B cell (primary cell): ENCODE measurements around the gene TELO2. TPM values are rescaled to one million over a fixed set of nuclear protein-coding genes. Genes with fewer than 3 reads are reported as not detected.

Experiments used
- ATAC-seq: fragments of 200-7000 bp; cut with Tn5 transposase; one replicate; pipeline ENCODE4 v1.10.0; 2021; ENCODE audit warnings: low read depth, mild to moderate bottlenecking, moderate number of reproducible peaks, moderate library complexity
- CTCF ChIA-PET: fragments of 350-600 bp; sonication (Branson Sonifier 250); formaldehyde crosslinking; loops from one replicate; lab custom pipeline; 2021; ENCODE audit warnings: antibody characterized with exemption, inconsistent platforms; lab: Charles Lee
- POLR2A ChIA-PET: fragments of 350-600 bp; sonication (Branson Sonifier 250); formaldehyde crosslinking; loops from one replicate; lab custom pipeline; 2021; ENCODE audit warnings: antibody characterized with exemption; lab: Charles Lee
- DNase-seq: peaks from one replicate; pipeline ENCODE4 v3.0.0; 2013
- H2AFZ ChIP-seq: 2 replicates; pipeline ENCODE4 v1.6.1; 2012; ENCODE audit warnings: mild to moderate bottlenecking, low read depth, low read length; ENCODE audit not compliant: insufficient read depth, poor library complexity, severe bottlenecking
- H3K27ac ChIP-seq, 2 donors: 1 replicate in 1 of 2; 2 replicates in 1 of 2; pipeline ENCODE4 v1.5.1; 2012 to 2013; ENCODE audit warnings: low read length in 2 of 2, mild to moderate bottlenecking in 2 of 2, moderate library complexity in 1 of 2
- H3K27me3 ChIP-seq, 4 experiments: fragments of 200-600 bp in 1 of 4; sonication (generic) in 1 of 4; replicated peaks in 1 of 4; 1 replicate in 2 of 4; 2 replicates in 2 of 4; pipeline versions ENCODE4 v1.6.1 to v1.7.0; 2013 to 2016; ENCODE audit warnings: low read length in 3 of 4, mild to moderate bottlenecking in 2 of 4, mixed read lengths in 1 of 4, moderate library complexity in 1 of 4; ENCODE audit not compliant: insufficient read depth in 4 of 4, control insufficient read depth in 3 of 4; ENCODE audit errors: control extremely low read depth in 1 of 4
- H3K36me3 ChIP-seq, 2 experiments: replicated peaks in 1 of 2; 1 replicate in 1 of 2; 2 replicates in 1 of 2; pipeline versions ENCODE4 v1.6.1 to v1.7.1; 2013; ENCODE audit warnings: low read length in 1 of 2; ENCODE audit not compliant: insufficient read depth in 2 of 2, control insufficient read depth in 1 of 2; ENCODE audit errors: control extremely low read depth in 1 of 2, extremely low read depth in 1 of 2
- H3K4me1 ChIP-seq, 2 donors: fragments of 200-600 bp in 1 of 2; sonication (generic) in 1 of 2; 1 replicate in 1 of 2; 2 replicates in 1 of 2; pipeline versions ENCODE4 v1.5.1 to v1.6.1; 2013 to 2017; ENCODE audit warnings: low read length in 2 of 2; ENCODE audit not compliant: control insufficient read depth in 2 of 2, insufficient read depth in 2 of 2
- H3K4me2 ChIP-seq: replicated peaks from 2 replicates; pipeline ENCODE3; 2012; ENCODE audit warnings: mild to moderate bottlenecking, low read depth, low read length; ENCODE audit not compliant: poor library complexity, severe bottlenecking
- H3K4me3 ChIP-seq, 5 experiments: fragments of 200-600 bp in 1 of 5; sonication (generic) in 1 of 5; 1 replicate in 3 of 5; 2 replicates in 2 of 5; pipeline versions ENCODE4 v1.5.1 to v1.7.0; 2011 to 2016; ENCODE audit warnings: low read length in 4 of 5, mild to moderate bottlenecking in 4 of 5, low read depth in 2 of 5, control low read depth in 1 of 5, moderate library complexity in 1 of 5; ENCODE audit not compliant: insufficient read depth in 1 of 5; ENCODE audit errors: control extremely low read depth in 1 of 5, extremely low read depth in 1 of 5
- H3K79me2 ChIP-seq: fragments of 200-600 bp; sonication (generic); one replicate; pipeline ENCODE4 v1.6.0; 2016; ENCODE audit warnings: low read length; ENCODE audit not compliant: control insufficient read depth, insufficient read depth
- H3K9ac ChIP-seq: fragments of 200-600 bp; sonication (generic); 2 replicates; pipeline ENCODE4 v1.6.1; 2017; ENCODE audit warnings: mild to moderate bottlenecking, low read length, moderate library complexity
- H3K9me3 ChIP-seq, 3 donors: one replicate each; pipeline versions ENCODE4 v1.6.1 to v1.7.1; 2013; ENCODE audit warnings: low read length in 2 of 3; ENCODE audit not compliant: control insufficient read depth in 2 of 3, insufficient read depth in 1 of 3; ENCODE audit errors: control extremely low read depth in 1 of 3
- H4K20me1 ChIP-seq: 2 replicates; pipeline ENCODE4 v1.6.0; 2012; ENCODE audit warnings: mild to moderate bottlenecking, low read length; ENCODE audit not compliant: insufficient read depth, control insufficient read depth, poor library complexity, severe bottlenecking
- H3K27ac Mint-ChIP-seq: one replicate; pipeline ENCODE4 v1.8.0; 2021; ENCODE audit warnings: mixed read lengths
- H3K27me3 Mint-ChIP-seq: one replicate; pipeline ENCODE4 v1.8.0; 2021; ENCODE audit warnings: mixed read lengths
- H3K4me1 Mint-ChIP-seq: one replicate; pipeline ENCODE4 v1.8.0; 2021; ENCODE audit warnings: mixed read lengths
- H3K4me3 Mint-ChIP-seq: one replicate; pipeline ENCODE4 v1.8.0; 2021; ENCODE audit warnings: mixed read lengths
- H3K9me3 Mint-ChIP-seq: one replicate; pipeline ENCODE4 v1.8.0; 2022; ENCODE audit warnings: mixed read lengths; ENCODE audit not compliant: insufficient read depth
- CTCF ChIP-seq: fragments of 200-600 bp; IDR thresholded peaks from one replicate; pipeline ENCODE4 v1.8.0; 2022; ENCODE audit warnings: antibody characterized with exemption, mild to moderate bottlenecking
- EZH2 ChIP-seq: IDR thresholded peaks from 2 replicates; pipeline ENCODE4 v1.6.1; 2012; ENCODE audit warnings: borderline replicate concordance, low read depth, mild to moderate bottlenecking, moderate library complexity, low read length; ENCODE audit not compliant: insufficient read depth, poor library complexity, severe bottlenecking
- WGBS: methylation state at CpG from one replicate; pipeline ENCODE4 v1.1.5; 2013; ENCODE audit warnings: missing lambda C conversion rate; ENCODE audit not compliant: insufficient coverage; 5-methylcytosine and 5-hydroxymethylcytosine counted together
- intact Hi-C: fragments of 100-400 bp; cut with micrococcal nuclease; formaldehyde crosslinking; loops from one replicate; pipeline ENCODE4 v1.10.0; 2022
- polyA plus RNA-seq: library from polyadenylated mRNA; depleted of rRNA; stranded (reverse); fragments of >200 nt; gene quantifications from 2 replicates; pipeline ENCODE4 v1.2.3, GENCODE V29; 2012
- total RNA-seq, 2 donors: library from RNA; stranded (reverse); fragments of 120-200 nt in 1 of 2; gene quantifications; 1 replicate in 1 of 2; 2 replicates in 1 of 2; pipeline versions ENCODE4 v1.2.3 to v1.2.4, GENCODE V29; 2013 to 2022

Gene TELO2
- total and polyA plus RNA-seq, 2 donors (not counting 1 experiment from before 2014, with no cell fraction given): 81.9 to 136 TPM

DNA sequence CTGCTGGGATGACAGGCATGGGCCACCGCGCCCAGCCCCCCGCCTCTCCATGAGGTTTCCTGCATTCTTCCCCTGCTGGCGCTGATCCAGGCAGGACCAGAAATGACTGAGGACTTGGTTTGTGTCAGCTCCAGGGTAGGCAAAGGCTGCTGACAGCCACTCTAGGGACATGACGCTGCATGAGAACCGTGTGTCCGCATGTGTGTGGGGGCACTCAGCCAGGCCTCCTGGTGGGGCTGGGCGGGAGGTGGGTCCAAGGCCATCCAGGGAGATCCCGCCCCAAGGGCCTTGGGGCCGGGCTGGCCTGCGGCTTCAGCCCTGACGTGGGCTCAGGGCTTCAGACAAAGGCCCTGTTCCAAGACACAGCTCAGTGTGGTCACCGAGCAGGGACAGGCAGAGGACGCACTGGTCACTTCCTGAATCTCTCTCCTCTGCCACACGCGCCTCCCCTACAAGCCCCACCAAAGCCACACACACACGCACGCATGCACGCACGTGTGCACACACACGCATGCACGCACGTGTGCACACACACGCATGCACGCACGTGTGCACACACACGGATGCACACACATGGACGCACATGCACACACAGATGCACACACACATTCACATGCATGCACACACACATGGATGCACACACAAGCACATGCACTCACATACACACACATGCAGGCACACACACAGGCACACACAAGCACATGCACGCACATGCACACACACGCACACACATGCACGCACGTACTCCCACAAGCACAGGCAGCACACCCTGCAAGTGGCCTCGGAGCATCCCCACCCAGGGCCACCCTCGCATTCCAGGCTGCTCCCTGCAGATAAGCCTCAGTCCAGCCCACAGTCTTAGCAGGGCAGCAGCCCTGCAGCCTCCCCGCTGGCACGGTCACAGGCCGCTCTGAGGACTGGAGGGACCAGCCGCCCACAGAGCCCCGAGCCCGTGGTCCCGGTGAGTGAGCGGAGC lies 35.0 kb downstream of the TELO2 start:
- Mint-ChIP-seq H3K27ac (no peak overlapping the region), H3K27me3 (no peaks in the 10 kb centered on the region), H3K4me1 (no peaks in the 10 kb centered on the region), H3K4me3 (no peak overlapping the region), H3K9me3 (no peaks in the 10 kb centered on the region)
- no peak for ATAC-seq
- Histone ChIP-seq H3K9ac (no peak overlapping the region), H3K27ac (no peak overlapping the region), H2AFZ (no peak overlapping the region), H3K9me3 (no peaks in the 10 kb centered on the region), H3K4me2 (no peak overlapping the region), H3K4me1 (peaks cover 0 to 6% of the 10 kb centered on the region in 2 donors), H3K79me2 (no peaks in the 10 kb centered on the region), H4K20me1 (no peaks in the 10 kb centered on the region), H3K36me3 (no peaks in the 10 kb centered on the region), H3K27me3 (no peaks in the 10 kb centered on the region), H3K4me3 (no peak overlapping the region)
- CTCF ChIA-PET: no interaction called here
- intact Hi-C loops: no loop called here
- TF ChIP-seq CTCF: no peak
- TF ChIP-seq EZH2: no peak
- POLR2A ChIA-PET: no interaction called here
- DNase-seq: no peak
- WGBS: 82% methylated on average over 38 of the region's 42 CpGs

GRCh38 chr16:1528921-1529537 lies 35.9 kb downstream of the TELO2 start:
- no peak overlapping the region for H2AFZ ChIP-seq
- ChIA-PET POLR2A (no interaction called here), CTCF (no interaction called here)
- no peaks in the 10 kb centered on the region for H3K36me3 ChIP-seq
- H3K4me3 ChIP-seq: no peak overlapping the region
- H4K20me1 ChIP-seq: no peaks in the 10 kb centered on the region
- no peak overlapping the region for H3K4me2 ChIP-seq
- H3K9me3 Mint-ChIP-seq: no peaks in the 10 kb centered on the region
- no peaks in the 10 kb centered on the region for H3K27me3 Mint-ChIP-seq
- no peaks in the 10 kb centered on the region for H3K27me3 ChIP-seq
- no peaks in the 10 kb centered on the region for H3K79me2 ChIP-seq
- TF ChIP-seq EZH2 (no peak), CTCF (no peak)
- peaks cover 0 to 16% of the 10 kb centered on the region in 2 donors for H3K4me1 ChIP-seq
- no peaks in the 10 kb centered on the region for H3K9me3 ChIP-seq
- no peak overlapping the region for H3K27ac ChIP-seq
- H3K4me3 Mint-ChIP-seq: no peak overlapping the region
- DNase-seq (no peak), ATAC-seq (no peak)
- H3K27ac Mint-ChIP-seq: no peak overlapping the region
- WGBS: 89% methylated on average over 27 of the region's 29 CpGs
- peaks cover 2% of the 10 kb centered on the region for H3K4me1 Mint-ChIP-seq
- no peak overlapping the region for H3K9ac ChIP-seq
- intact Hi-C loops: no loop called here
